Activated CD4-positive, CD25-positive, alpha-beta regulatory T cell treated with anti-CD3 and anti-CD28 coated beads, Interleukin-2, amount 50 U/mL, for 72 hours (primary cell): ENCODE results near the gene SAAL1.

Source experiments
- DNase-seq: peaks from one replicate; pipeline ENCODE4 v3.0.0; 2021

SAAL1 gene

DNA sequence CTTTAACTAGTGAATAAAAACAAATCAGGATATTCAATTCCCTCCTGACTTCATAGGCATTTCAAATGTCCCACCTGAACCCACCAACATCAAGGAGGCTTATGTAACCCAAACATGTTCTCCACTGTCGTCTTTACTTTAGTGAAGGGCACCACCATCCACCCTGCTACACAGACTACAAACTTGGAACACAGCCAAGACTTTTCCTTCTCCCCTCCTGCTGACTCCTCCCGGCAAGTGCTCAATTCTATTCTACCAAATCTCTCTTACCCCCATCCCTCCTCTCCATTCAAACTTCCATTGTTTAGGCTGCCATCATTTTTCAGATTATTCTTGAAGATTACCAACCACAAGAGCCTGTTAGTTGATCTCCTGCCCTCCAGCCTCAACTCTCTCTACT, 24.3 kb downstream of the SAAL1 start:
- DNase-seq, result no peak

DNA sequence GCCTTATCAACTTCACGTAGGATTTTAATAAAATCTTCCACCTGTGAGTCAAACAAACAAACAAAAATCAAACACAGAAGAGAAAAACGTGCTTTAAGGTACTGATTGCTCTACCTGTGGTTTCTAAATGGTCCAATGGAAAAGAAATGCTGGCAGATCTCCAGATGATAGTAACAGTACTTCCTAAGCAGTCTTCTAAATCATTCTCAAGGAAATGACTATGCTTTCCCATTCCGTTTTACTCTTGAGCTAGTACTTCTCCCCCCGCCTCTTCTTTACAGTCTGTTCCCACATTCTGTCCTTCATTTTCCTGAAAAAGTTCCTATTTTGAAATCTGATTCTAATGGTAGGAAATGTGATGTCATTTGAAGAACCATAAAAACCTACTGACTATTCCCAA, 25.4 kb downstream of the SAAL1 start:
- DNase-seq, result no peak

DNA sequence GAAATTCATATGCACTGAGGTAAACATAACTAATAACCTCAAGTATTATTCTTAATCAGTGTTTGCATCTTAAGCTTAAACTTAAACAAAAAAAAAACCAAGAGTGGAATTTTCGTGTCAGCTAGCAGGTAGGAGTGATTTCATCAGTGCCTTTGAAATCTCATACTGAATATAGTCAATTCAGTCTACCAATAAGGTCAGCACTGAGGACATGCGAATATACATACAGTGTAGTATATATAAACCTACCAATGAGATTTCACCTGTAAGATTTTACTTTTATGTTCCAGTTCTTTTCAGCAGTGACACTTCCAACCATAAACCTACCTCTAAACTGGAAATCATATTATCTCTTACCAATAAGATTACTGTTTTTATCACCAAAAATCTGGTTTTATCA, 27.0 kb downstream of the SAAL1 start:
- no peak for DNase-seq

- no peak for DNase-seq
These were observed 30.4 kb downstream of the SAAL1 start for GRCh38 chr11:18075444-18075843.

DNA sequence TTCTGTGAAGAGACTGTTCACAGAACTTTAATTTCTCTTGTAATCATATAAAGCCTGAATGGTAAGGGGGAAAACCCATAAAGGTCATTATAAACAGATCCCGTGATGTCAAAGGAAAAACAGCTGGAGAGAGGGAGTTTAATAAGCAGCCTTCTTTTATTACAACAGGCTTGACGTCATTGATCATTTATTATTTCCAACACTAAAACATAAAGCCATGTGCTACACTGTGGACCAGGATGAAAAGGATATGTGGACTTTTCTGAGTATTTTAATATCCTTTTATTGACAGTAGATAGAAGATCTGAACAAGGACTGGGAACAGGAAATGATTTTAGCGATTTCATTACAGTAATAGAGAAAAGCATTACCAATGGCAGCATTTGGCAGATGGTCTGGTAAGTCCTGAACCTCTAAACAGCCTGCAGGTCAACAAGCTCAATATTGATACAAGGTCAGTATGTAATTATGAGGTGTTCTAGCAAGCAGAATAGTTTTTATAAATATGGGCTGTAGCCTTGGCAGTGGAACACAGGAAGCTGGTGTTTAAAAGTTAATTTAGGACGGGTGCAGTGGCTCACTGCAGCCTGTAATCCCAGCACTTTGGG, 34.7 kb downstream of the SAAL1 start:
- DNase-seq, result no peak

DNA sequence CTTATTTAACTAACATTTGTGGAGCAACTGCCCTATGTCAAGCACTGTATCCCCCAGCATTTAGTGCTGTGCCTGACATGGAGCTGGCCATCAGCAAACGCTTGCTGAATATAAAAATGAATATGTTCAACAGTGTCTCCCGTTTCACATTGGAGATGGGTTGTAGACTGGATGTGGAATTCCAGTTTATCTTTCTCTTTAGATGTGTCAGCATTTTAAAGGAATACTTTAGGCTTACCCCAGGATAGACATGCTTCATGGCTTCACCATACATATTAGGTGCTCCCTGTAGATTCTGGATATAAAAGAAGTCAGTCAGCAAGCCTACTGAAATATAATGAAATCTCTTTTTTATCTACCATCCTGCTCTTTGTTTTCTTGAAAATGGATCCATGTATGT, 38.5 kb downstream of the SAAL1 start:
- DNase-seq, result no peak

DNA sequence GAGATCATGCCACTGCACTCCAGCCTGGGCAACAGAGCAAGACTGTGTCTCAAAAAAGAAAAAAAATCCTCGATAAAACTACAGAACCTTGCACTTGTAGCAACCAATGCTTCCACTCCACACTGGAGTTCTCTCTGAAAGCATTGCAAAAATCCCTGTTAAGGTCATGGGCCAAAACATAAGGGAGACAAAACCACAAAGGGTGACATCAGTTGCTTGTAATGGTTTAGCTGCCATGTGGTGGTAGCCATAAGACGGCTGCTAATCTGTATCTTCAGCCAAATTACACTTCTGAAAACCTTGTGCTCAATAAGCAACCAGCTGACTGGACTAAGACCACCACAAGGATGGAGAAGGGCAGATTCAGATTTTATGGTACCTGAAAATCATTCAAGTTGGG, 39.3 kb downstream of the SAAL1 start:
- DNase-seq, result no peak

GRCh38 chr11:18065572-18065971, 40.3 kb downstream of the SAAL1 start:
- no peak for DNase-seq

DNA sequence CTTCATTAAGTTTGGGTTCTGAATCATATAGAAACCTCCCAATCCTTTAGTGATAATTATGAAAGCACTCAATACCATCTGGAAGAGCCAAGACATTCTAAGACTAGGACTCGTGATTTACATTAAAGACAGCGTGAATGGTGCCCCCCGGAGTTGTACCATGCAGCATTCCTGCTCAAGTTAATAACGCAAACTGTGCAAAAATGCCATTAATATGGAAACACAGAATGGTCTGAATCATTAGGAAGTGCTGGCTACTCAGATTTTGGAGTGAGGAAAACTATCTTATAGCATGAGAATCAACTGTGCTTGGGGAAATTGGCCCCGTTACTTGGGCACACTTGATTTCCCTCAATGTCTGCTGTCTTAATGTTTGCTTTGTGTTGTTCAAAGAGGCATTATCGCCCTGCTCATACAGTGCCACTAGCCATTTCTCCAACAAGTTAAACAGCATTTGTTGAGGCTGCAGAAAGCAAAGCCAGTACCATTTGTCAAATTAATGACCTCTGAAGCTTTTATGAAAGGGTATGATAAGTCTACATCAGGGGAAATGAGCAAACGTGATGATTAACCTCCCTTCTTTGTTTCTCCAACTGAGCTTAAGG, 41.3 kb downstream of the SAAL1 start:
- DNase-seq, result no peak

DNA sequence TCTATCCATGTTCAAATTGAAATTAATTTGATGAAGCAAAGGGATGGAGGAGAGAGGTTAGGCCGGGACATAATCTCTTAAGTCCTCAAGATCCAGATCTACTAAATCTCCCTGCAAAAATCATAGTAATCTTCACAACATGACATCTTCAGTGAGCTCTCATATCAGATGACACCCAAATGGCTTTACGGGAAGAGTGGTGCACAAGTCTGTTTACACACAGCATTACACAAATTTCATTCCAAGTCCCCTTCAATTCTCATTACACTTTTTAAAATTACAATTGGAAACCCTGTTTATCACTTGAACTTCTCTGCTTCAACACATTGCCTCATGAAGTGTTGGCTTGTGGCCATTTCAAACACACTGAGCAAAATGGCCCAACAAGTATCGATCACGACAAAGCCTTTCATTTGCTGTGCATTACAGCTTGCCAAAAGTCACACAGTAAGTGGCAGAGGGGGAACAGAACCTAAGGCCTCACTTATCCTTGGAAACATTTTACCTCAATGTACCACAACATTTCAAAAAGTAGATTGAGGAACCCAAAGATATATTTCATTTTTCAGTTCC, 41.9 kb downstream of the SAAL1 start:
- no peak for DNase-seq

GRCh38 chr11:18063125-18063524, 42.8 kb downstream of the SAAL1 start:
- DNase-seq, result no peak

DNA sequence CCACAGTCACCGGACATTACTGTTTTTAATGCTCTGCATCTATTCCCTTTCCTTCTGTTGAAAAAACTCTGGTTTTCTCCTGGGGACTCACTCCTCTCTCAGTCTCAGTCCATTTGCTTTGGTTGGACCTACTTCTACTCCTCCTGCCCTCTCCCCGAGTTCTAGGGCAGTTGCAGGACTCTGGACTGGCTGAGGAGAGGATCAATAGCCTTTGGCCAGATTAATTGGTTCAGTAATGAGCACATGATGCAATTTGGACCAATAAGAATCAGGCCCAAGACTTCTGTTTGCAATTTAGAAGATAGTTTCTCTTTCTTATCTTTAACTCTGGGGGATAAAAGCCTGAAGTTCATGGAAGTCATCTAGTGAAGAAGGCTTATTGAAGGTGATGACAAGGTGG, 44.5 kb downstream of the SAAL1 start:
- no peak for DNase-seq

DNA sequence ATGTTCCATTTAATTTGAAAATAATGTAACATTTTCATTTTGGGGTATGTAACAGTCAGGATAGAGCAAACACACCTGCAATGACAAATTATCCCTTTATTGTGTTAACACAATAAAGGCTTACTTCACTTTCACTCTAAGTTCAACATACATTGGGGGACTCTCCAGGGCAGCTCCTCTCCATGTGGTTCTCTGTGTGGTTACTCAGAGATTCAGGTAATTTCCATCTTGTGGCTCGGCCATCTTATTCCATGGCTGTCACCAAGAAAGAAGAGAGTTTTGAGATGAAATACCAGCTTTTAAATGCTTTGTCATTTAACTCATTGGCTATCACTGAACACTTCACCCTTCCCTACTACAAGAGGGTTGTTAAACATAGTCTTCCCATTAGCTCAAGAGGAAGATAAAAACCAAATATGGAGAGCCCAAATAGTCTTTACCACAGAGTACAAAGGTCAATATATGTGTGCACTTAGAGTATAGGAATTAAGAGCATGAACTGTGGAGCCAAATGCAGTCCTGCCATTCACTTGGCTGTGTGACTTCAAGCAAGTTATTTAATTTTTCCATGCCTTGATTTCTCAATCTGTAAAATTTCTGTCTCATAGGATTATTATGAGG, 49.2 kb downstream of the SAAL1 start:
- DNase-seq, result no peak

DNA sequence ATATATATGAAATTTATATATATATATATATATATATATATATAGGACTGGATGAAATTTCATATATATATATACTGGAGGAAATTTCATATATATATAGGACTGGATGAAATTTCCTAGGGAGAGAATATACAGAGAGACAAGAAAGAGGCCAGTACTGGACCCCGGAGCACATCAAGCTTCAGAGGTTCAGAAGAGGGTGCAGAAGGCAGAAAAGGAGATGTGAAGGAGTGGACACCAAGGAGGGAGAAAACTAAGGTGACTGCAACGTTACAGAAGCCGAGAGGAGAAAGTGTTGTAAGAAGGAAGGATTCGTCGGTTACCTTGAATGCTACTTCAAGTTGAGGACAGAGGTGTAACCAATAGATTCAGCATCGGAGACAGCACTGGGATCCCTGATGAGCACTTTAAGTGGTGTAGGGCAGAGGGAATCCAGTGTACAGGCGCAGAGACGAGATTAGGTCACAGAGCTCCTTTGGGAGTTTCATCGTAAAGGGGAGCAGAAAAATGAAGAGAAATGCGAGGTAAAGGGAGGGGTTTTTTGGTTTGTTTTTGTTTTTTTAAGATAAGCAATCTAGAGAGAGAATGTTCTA, 51.3 kb downstream of the SAAL1 start:
- DNase-seq, result no peak

DNA sequence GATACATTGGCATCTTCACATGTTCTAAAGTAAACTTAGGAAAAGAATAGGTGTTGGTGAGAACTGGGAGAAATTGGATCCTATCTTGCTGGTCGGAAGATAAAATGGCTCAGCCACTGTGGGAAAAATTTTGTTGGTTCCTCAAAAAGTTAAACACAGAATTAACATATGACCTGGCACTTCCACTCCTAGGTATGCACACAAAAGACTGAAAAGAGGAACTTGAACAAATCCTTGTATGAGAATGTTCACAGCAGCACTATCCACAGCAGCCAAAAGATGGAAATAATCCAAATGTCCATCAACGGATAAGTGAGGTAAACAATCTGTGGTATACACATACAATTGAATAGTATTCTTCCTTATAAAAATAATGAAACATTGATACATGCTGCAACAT, 55.0 kb downstream of the SAAL1 start:
- no peak for DNase-seq

- no peak for DNase-seq
These were observed 59.6 kb downstream of the SAAL1 start, which contains the start of gene TPH1 for GRCh38 chr11:18046116-18046777. Gene TPH1 (minus strand): TSS chr11:18046269. CDS start chr11:18040762, 5,507 bp downstream.

- DNase-seq, result no peak
These were observed 69.4 kb downstream of the SAAL1 start for GRCh38 chr11:18036456-18036855.
